NOMO-1 (cell line): Measurements from ENCODE around the gene TESK2.
"Not testable (repeated sequence)": the region's sequence is repeated elsewhere in the genome, so short reads cannot be mapped to it uniquely, and the experiment has no call there.

Experiments
- DNase-seq, 2 experiments: peaks; one replicate each; lab custom pipeline; 2025; ENCODE audit not compliant: unreplicated experiment in 2 of 2; lab: John Stamatoyannopoulos, UW

The TESK2 gene

DNA sequence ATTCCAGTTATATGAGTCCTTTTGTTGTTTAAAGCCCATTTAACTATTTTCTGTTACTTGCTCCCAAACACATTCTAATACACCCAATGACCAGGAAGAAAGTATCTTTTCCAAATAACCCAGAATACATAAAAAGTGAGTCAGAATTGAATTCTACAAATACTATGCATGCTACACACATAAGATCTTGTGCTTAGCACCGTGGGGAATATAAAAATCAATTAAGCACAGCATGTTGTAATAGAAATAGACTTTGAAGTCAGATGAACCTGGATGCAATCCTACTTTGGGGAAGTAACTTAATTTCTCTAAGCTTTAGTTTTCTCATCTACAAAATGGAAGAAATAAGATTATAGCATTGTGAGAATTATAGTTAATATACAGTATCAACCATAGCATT lies 110.2 kb downstream of the TESK2 start:
- peak in 1 of 2 experiments; percentile 18 for DNase-seq

GRCh38 chr1:45380125-45380524 lies 110.8 kb downstream of the TESK2 start:
- DNase-seq = no peak

- no peak for DNase-seq
Observed at GRCh38 chr1:45379524-45379923, 111.4 kb downstream of the TESK2 start.

- no peak for DNase-seq
Observed at GRCh38 chr1:45378184-45378583, 112.8 kb downstream of the TESK2 start.

GRCh38 chr1:45375104-45376090 lies 115.6 kb downstream of the TESK2 start:
- no peak for DNase-seq

DNA sequence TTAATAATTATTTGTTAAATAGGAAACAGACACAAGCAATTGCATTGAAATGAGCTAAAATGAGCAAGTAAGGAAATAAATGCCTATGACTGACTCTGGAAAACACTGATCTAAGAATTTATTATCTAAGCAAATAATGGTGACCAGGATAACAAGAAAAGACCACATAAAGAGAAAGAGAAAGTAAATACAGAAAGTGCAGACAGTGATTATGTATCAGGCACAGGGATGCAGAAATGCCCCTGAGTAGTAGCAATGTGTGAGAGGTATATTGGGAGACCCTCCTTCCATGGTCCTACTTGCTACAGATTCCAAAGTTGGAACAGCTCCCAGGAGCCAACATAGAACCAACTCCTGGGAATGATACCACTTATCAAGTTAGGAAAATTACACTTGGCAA lies 117.4 kb downstream of the TESK2 start:
- no peak for DNase-seq

DNA sequence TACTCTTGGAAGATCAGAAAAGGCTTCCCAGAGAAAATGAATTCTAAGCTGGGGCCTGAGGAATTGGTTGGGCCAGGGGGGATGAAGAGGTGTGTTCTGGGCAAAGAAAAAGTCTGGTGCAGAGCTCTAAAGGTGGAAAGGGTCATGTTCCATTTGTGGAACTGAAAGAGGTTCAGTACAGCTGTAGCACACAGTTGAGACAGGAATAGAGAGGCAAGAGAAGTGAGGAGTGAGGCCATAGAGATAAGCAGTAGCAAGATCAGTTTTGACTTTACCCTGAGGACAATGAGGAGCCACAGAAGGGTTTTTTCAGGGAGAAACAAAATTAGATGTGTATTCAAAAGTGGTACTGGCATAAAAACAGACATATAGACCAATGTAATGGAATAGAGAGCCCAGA lies 120.4 kb downstream of the TESK2 start:
- no peak for DNase-seq

DNA sequence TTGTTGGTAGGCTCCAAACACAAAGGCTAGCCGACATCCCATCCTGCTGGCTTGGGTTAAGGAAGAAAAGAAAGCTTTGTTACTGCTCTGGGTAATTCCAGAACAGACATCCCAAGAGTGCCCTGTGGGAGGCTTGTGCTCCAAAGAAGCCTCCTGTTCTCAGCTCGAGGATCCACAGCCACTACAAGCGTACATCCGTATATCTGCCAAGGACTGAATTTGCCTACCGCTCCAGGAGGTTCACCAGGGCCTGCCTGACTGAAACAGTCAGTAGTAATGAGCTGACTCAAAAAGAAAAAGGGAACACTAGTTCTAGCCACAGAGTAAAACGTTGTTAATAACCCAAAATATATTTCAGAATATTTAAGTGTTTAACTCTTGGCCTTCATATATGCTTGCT lies 125.9 kb downstream of the TESK2 start:
- no peak for DNase-seq

DNA sequence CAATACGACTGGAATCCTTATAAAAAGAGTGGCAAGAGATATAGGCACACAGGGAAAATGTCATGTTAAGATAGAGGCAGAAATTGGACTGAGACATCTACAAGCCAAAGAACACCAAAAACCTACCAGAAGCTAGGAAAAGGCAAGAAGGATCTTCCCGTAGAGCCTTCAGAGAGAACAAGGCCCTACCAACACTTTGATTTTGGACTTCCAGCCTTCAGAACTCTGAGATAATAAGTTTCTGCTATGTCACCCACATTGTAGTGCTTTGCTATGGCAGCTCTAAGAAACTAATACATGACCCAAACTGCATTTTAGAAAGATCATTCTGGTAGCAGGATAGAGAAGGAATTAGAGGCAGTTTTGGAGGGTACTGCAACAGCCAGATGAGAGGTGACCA lies 126.7 kb downstream of the TESK2 start:
- no peak for DNase-seq

DNA sequence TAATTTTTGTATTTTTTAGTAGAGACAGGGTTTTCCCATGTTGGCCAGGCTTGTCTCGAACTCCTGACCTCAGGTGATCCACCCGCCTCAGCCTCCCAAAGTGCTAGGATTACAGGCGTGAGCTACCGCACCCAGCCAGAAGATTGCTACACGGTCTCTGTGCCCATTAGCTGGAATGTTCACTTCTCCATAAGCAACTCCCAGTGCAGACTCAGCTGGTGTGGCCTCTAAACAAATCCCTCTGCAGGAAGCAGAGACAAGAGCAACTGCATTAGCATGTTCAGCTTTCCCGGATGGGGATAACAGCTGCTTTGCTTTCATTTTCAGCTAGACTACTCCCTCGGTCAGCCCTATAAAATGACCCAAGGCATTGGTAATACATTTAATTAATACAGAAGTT lies 130.0 kb downstream of the TESK2 start:
- not testable (repeated sequence) for DNase-seq

DNA sequence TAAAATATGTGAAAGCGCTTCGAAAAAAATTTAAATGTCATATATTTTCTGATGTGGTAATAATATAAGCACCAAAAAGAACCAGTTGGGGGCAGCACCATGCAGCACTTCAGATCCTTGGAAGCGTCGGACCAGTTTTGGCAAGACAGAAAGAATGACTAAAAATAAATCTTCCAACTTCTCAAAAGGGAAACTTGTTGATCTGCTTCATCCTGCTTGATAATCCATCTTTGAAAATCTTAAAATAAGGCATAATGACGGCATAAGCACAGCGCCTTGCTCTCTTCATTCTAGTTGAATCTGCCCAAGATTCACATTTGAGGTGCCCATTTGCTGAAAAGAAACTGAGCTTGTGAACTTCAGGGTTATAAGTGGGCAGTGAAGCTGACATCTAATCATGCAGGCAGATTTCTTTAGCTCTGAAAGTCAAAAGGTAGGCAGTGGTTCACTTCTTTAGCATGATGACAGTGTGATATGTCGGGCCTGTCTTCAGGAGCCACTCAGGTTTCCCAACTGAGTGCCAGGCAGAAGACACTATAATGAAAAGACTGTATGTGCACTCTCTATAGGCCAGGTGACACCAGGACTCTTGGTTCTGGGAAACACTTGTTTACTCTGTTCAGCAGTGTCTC lies 131.0 kb downstream of the TESK2 start:
- peak; percentile 63 to 75 for DNase-seq

DNA sequence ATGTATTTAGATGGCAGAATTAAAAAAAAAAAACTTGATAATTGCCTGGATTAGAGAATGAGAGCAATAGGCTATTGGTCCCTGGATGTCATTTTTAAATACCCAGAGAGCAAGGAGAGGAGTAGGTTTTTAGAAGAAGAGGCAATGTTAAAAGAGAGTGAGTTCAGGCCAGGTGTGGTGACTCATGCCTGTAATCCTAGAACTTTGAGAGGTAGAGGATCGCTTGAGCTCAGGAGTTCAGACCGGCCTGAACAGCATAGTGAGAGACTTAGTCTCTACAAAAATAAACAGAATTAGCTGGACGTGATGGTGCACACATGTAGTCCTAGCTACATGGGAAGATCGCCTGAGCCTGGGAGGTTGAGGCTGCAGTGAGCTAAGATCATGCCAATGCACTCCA lies 134.8 kb downstream of the TESK2 start:
- DNase-seq = no peak

DNA sequence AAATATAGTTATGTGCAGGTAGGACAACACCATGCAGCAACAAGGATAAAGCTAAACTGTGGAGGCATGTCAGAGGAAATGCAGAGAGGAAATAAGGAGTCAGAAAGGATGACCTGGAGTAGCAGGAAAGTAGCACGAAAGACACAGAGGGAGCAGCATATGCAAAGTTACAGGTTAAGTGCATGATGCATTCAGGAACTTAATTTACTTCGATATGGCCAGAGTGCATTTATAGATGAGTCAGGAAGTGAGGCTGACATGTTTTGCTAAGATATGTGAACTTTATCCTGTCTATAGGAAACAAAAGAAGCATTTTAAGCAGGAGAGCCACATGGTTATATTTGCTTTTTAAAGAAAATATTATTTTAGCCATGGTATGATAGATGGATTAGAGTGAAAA lies 135.3 kb downstream of the TESK2 start:
- DNase-seq = no peak

DNA sequence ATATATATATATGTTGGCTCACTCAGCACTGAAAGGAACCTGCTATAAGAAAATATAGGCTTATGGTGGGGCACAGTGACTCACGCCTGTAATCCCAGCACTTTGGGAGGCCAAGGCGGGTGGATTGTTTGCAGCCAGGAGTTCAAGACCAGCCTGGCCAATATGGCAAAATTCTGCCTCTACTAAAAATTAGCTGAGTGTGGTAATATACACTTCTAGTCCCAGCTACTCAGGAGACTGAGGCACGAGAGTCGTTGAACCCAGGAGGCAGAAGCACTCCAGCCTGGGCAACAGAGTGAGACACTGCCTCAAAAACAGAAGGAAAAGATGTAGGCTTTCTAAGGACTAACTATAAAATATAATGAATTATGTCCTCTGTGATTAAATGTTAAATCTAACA lies 136.1 kb downstream of the TESK2 start:
- no peak for DNase-seq

DNA sequence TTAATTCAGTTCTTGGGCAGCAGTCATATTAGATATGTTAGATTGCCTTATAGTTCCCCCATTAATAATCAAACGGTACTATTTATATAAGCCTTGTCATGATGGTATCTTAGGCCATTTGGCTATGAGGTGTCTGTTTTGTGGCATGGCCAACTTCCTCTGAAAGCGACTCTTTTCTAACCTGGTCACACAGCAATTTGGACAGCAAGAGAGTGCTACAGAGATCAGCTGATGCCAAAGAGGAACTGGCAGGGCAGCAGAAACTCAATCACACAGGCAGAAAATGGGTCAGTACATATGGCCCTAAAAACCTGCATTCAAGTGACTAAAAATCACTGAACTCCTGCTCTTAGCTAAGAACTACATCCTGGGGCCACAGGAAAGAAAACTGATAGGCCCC lies 137.3 kb downstream of the TESK2 start:
- no peak for DNase-seq

DNA sequence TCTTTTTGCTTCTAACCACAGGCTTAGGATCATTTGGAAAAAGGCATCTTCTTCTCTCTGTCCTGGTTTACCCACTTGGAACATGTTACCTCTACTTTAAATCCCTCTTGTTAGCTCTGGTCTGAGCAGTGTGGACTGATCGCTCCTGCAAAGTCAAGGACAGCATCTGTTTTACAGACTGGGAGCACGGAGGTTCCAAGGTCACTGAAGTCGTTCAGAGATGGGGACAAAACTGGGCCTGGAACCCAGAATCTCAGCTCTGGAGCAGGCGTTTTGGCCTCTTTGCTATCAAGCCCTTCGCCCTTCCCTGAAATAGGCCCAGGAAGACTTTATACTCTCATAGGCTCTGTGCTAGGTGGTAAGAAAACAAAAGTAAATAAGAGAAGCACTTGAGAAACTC lies 139.5 kb downstream of the TESK2 start:
- DNase-seq = no peak

- DNase-seq = no peak
Observed at GRCh38 chr1:45348966-45349677, 141.8 kb downstream of the TESK2 start.

GRCh38 chr1:45348609-45348965 lies 142.4 kb downstream of the TESK2 start:
- no peak for DNase-seq

DNA sequence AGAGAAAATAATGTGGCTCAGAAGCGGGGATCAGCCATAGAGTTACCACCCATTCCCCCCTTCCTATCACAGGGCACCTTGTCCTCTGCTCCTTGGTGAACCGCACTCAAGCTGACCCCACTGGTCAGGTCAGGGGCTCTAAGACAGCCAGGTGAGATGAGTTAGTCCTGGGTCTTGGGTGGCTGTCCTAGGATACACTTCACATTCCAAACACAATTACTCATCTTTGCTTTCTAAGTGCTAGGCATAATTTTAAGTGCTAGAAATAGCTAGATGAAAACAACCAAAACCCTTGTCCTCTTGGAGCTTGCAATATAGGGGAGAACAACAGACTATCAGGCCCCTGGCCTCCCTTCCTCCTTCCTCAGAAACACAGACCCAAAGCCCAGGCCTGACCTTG lies 142.9 kb downstream of the TESK2 start:
- no peak for DNase-seq

DNA sequence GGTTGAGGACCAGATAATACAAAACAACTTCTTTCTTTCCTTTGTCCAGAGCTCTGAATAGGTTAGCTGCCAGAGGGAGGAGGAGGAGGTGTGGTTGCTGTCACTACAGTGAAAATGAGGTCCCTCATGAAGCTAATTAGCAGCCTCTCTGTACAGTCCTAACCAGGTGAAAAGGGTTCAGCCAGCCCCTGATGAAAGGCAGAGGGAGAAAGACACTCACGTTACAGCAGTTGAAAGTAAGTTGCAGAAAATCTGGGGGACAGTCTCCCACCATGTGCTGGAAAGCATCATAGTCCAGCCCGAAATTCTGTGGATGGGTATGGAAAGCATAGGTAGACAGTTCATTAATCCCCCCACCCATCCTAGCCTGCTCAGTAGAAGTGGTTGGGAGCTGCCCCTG lies 144.5 kb downstream of the TESK2 start:
- no peak for DNase-seq

- DNase-seq = no peak
Observed at GRCh38 chr1:45345014-45345413, 145.9 kb downstream of the TESK2 start.

DNA sequence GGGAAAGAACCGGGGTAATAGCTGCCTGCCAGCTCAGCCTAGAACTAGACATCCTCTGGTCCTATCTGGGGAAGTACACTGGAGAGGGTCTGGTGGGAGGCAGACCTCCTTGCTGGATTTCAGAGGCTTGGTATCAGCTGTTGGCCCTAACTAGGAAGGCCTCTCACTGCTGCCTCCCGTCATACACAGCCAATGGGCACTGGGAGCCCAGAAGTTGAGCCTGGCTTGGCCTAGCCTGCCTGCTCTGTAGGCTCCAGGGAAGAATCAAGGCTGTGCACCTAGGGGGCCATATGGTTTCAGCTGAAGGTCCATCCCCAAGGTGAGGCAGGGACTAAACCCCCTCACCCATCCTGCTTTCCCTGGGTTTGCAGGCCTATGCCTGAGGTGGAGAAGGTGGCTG lies 146.5 kb downstream of the TESK2 start:
- no peak for DNase-seq
